CD14-positive monocyte (primary cell): ENCODE measurements around the gene ZP1. TPM values are rescaled to one million over a fixed set of nuclear protein-coding genes. Genes with fewer than 3 reads are reported as not detected.
A peak's percentile ranks its signal among the peaks of the same experiment; 100 is the strongest.

ENCODE experiments used
- DNase-seq, 3 donors: peaks; one replicate each; pipeline ENCODE4 v3.0.0-alpha.2; 2011 to 2022
- H2AFZ ChIP-seq: 2 replicates; pipeline ENCODE4 v1.6.0; 2012; ENCODE audit warnings: mild to moderate bottlenecking, low read depth, low read length, inconsistent platforms; ENCODE audit not compliant: insufficient read depth, poor library complexity, severe bottlenecking
- H3K27ac ChIP-seq, 2 donors: 1 replicate in 1 of 2; 2 replicates in 1 of 2; pipeline ENCODE4 v1.5.1; 2012 to 2013; ENCODE audit warnings: low read length in 2 of 2, control low read depth in 1 of 2, inconsistent platforms in 1 of 2, low read depth in 1 of 2, mild to moderate bottlenecking in 1 of 2
- H3K27me3 ChIP-seq, 2 donors: one replicate each; pipeline versions ENCODE4 v1.6.0 to v1.6.1; 2011 to 2013; ENCODE audit warnings: low read length in 2 of 2; ENCODE audit not compliant: control insufficient read depth in 2 of 2, insufficient read depth in 2 of 2
- H3K36me3 ChIP-seq, 2 donors: replicated peaks in 1 of 2; 1 replicate in 1 of 2; 2 replicates in 1 of 2; pipeline versions ENCODE4 v1.5.1 to v1.6.1; 2012 to 2013; ENCODE audit warnings: low read length in 2 of 2, control low read depth in 1 of 2, inconsistent platforms in 1 of 2, mild to moderate bottlenecking in 1 of 2; ENCODE audit not compliant: insufficient read depth in 2 of 2, control insufficient read depth in 1 of 2
- H3K4me1 ChIP-seq, 2 donors: 1 replicate in 1 of 2; 2 replicates in 1 of 2; pipeline versions ENCODE4 v1.5.1 to v1.6.1; 2012 to 2013; ENCODE audit warnings: low read length in 2 of 2, control low read depth in 1 of 2, inconsistent platforms in 1 of 2, mild to moderate bottlenecking in 1 of 2, moderate library complexity in 1 of 2; ENCODE audit not compliant: insufficient read depth in 2 of 2, control insufficient read depth in 1 of 2
- H3K4me2 ChIP-seq: replicated peaks from 2 replicates; pipeline ENCODE3; 2012; ENCODE audit warnings: low read length, moderate library complexity, mild to moderate bottlenecking; ENCODE audit not compliant: poor library complexity, severe bottlenecking; ENCODE audit errors: extremely low read depth
- H3K4me3 ChIP-seq, 3 experiments: fragments of 200-600 bp in 1 of 3; sonication (generic) in 1 of 3; replicated peaks in 1 of 3; 1 replicate in 2 of 3; 2 replicates in 1 of 3; pipeline ENCODE4 v1.5.1; 2011 to 2013; ENCODE audit warnings: low read length in 3 of 3, mild to moderate bottlenecking in 3 of 3, control low read depth in 2 of 3, low read depth in 2 of 3, inconsistent platforms in 1 of 3, moderate library complexity in 1 of 3
- H3K79me2 ChIP-seq: 2 replicates; pipeline ENCODE4 v1.6.0; 2012; ENCODE audit warnings: mild to moderate bottlenecking, control low read depth, inconsistent platforms, low read length, moderate library complexity; ENCODE audit not compliant: insufficient read depth
- H3K9ac ChIP-seq: 2 replicates; pipeline ENCODE4 v1.6.0; 2017; ENCODE audit warnings: low read length, mild to moderate bottlenecking; ENCODE audit not compliant: insufficient read depth, poor library complexity, severe bottlenecking
- H3K9me3 ChIP-seq, 2 donors: replicated peaks in 1 of 2; 1 replicate in 1 of 2; 2 replicates in 1 of 2; pipeline versions ENCODE4 v1.5.1 to v1.6.1; 2012 to 2013; ENCODE audit warnings: low read length in 2 of 2, control low read depth in 1 of 2; ENCODE audit not compliant: control insufficient read depth in 1 of 2, insufficient read depth in 1 of 2
- H4K20me1 ChIP-seq: 2 replicates; pipeline ENCODE4 v1.6.0; 2012; ENCODE audit warnings: mild to moderate bottlenecking, low read length, control low read depth, moderate library complexity; ENCODE audit not compliant: insufficient read depth
- H3K27ac Mint-ChIP-seq, 7 donors: one replicate each; pipeline ENCODE4 v1.8.0; 2020; ENCODE audit warnings: mild to moderate bottlenecking in 7 of 7, mixed read lengths in 7 of 7, moderate library complexity in 6 of 7, inconsistent platforms in 2 of 7
- H3K27me3 Mint-ChIP-seq, 3 donors: one replicate each; pipeline ENCODE4 v1.8.0; 2021 to 2022; ENCODE audit warnings: low read depth in 3 of 3, mild to moderate bottlenecking in 3 of 3, mixed read lengths in 3 of 3, moderate library complexity in 3 of 3, inconsistent platforms in 1 of 3
- H3K36me3 Mint-ChIP-seq, 2 donors: one replicate each; pipeline ENCODE4 v1.8.0; 2020; ENCODE audit warnings: mixed read lengths in 2 of 2, inconsistent platforms in 1 of 2, mild to moderate bottlenecking in 1 of 2
- H3K4me1 Mint-ChIP-seq: one replicate; pipeline ENCODE4 v1.8.0; 2020; ENCODE audit warnings: mild to moderate bottlenecking, mixed read lengths
- H3K4me3 Mint-ChIP-seq, 2 donors: one replicate each; pipeline ENCODE4 v1.8.0; 2020; ENCODE audit warnings: mild to moderate bottlenecking in 2 of 2, mixed read lengths in 2 of 2, moderate library complexity in 1 of 2
- H3K9me3 Mint-ChIP-seq, 7 donors: one replicate each; pipeline ENCODE4 v1.8.0; 2020 to 2022; ENCODE audit warnings: mixed read lengths in 7 of 7, mild to moderate bottlenecking in 6 of 7, moderate library complexity in 6 of 7, inconsistent platforms in 2 of 7
- CTCF ChIP-seq: fragments of 200-600 bp; IDR thresholded peaks from one replicate; pipeline ENCODE4 v1.8.0; 2022; ENCODE audit warnings: antibody characterized with exemption, mild to moderate bottlenecking
- WGBS: methylation state at CpG from one replicate; pipeline ENCODE4 v1.1.5; 2013; ENCODE audit warnings: missing lambda C conversion rate; ENCODE audit not compliant: insufficient coverage; 5-methylcytosine and 5-hydroxymethylcytosine counted together
- intact Hi-C, 2 donors: fragments of 100-400 bp; cut with micrococcal nuclease; formaldehyde crosslinking; loops; one replicate each; pipeline versions ENCODE4 v1.15.0 to v1.15.1; 2023
- polyA plus RNA-seq, 3 donors: library from polyadenylated mRNA; depleted of rRNA in 1 of 3; unstranded in 2 of 3; stranded (reverse) in 1 of 3; fragments of 300-500 nt in 2 of 3; fragments of >200 nt in 1 of 3; fragmentation: Illumina TruSeq in 2 of 3; gene quantifications; 1 replicate in 2 of 3; 2 replicates in 1 of 3; pipeline ENCODE4 v1.2.3, GENCODE V29; 2012 to 2021

Gene ZP1
- polyA plus RNA-seq, 3 donors: 0.09 to 0.40 TPM; not detected in 1

- Mint-ChIP-seq H3K4me3 (no peak overlapping the region), H3K36me3 (peaks cover 42 to 49% of the 10 kb centered on the region in 2 donors)
- H3K4me2 ChIP-seq: peak overlapping the region; percentile 57
Measured at GRCh38 chr11:60919956-60920355, 52.6 kb downstream of the ZP1 start.

GRCh38 chr11:60921259-60921658 lies 53.9 kb downstream of the ZP1 start:
- Histone ChIP-seq H3K27me3 (peaks cover 22 to 32% of the 10 kb centered on the region in 2 donors), H2AFZ (no peak overlapping the region), H3K4me2 (no peak overlapping the region), H3K4me3 (no peak overlapping the region), H3K9me3 (peaks cover 0 to 9% of the 10 kb centered on the region in 2 donors), H4K20me1 (peaks cover 13% of the 10 kb centered on the region), H3K4me1 (peaks cover 51% of the 10 kb centered on the region in 2 donors), H3K27ac (no peak overlapping the region), H3K9ac (no peak overlapping the region), H3K79me2 (peaks cover 34% of the 10 kb centered on the region), H3K36me3 (peaks cover 30 to 39% of the 10 kb centered on the region in 2 donors)
- Mint-ChIP-seq H3K4me3 (peak overlapping the region in 1 of 2 donors; percentile 36), H3K27ac (peak overlapping the region in 1 of 7 donors; percentile 55), H3K9me3 (peaks cover 0 to 10% (median 4%) of the 10 kb centered on the region in 7 donors), H3K36me3 (peaks cover 40 to 46% of the 10 kb centered on the region in 2 donors), H3K4me1 (peaks cover 47% of the 10 kb centered on the region), H3K27me3 (peaks cover 28 to 40% (median 34%) of the 10 kb centered on the region in 3 donors)
- 98% methylated on average over 7 of the region's 11 CpGs for WGBS
- intact Hi-C loops: no loop called here
- no peak for TF ChIP-seq CTCF
- DNase-seq: no peak

More at GRCh38 chr11:60919956-60920355, 52.6 kb downstream of the ZP1 start:
- no CpG with 5 or more reads among the region's 2 CpGs for WGBS
- Histone ChIP-seq H3K4me3 (peak overlapping the region in 1 of 3 experiments; percentile 37), H3K4me1 (peaks cover 59% of the 10 kb centered on the region in 2 donors), H3K9me3 (peaks cover 0 to 3% of the 10 kb centered on the region in 2 donors), H2AFZ (no peak overlapping the region), H3K36me3 (peaks cover 30 to 39% of the 10 kb centered on the region in 2 donors), H3K79me2 (peaks cover 46% of the 10 kb centered on the region), H4K20me1 (peaks cover 24% of the 10 kb centered on the region), H3K9ac (no peak overlapping the region), H3K27me3 (peaks cover 10 to 19% of the 10 kb centered on the region in 2 donors), H3K27ac (peak overlapping the region; percentile 43 to 72)
- intact Hi-C loops: loop anchor here in 1 of 2 donors (5.0 kb wide), 1 partner anchor 32 kb away; the partner anchor contains the start of gene SLC15A3
- peaks cover 54% of the 10 kb centered on the region for H3K4me1 Mint-ChIP-seq
- no peak for DNase-seq
- H3K9me3 Mint-ChIP-seq: peaks cover 0 to 8% (median under 1%) of the 10 kb centered on the region in 7 donors
- no peak for TF ChIP-seq CTCF
- H3K27me3 Mint-ChIP-seq: peaks cover 15 to 27% (median 22%) of the 10 kb centered on the region in 3 donors
- peak overlapping the region in 6 of 7 donors; percentile 83 to 93 (median 90) for H3K27ac Mint-ChIP-seq
